Effector memory CD4-positive, alpha-beta T cell (primary cell): Measurements from ENCODE around the gene CPZ.

Experiments used
- DNase-seq, 3 donors: peaks; one replicate each; pipeline ENCODE4 v3.0.0-alpha.2; 2020
- H3K27ac ChIP-seq: 2 replicates; pipeline ENCODE4 v1.7.0; 2013; ENCODE audit warnings: mild to moderate bottlenecking, low read length, moderate library complexity; ENCODE audit not compliant: insufficient read depth, poor library complexity, severe bottlenecking
- H3K27me3 ChIP-seq: replicated peaks from 2 replicates; pipeline ENCODE4 v1.7.0; 2013; ENCODE audit warnings: mild to moderate bottlenecking, low read length; ENCODE audit not compliant: insufficient read depth, control insufficient read depth, poor library complexity, severe bottlenecking
- H3K36me3 ChIP-seq: 2 replicates; pipeline ENCODE4 v1.7.0; 2013; ENCODE audit warnings: mild to moderate bottlenecking, low read length, moderate library complexity; ENCODE audit not compliant: control insufficient read depth, insufficient read depth
- H3K4me1 ChIP-seq: 2 replicates; pipeline ENCODE4 v1.7.0; 2013; ENCODE audit warnings: low read length, mild to moderate bottlenecking; ENCODE audit not compliant: control insufficient read depth, insufficient read depth, poor library complexity, severe bottlenecking
- H3K4me3 ChIP-seq: 2 replicates; pipeline ENCODE4 v1.7.0; 2013; ENCODE audit warnings: low read length, low read depth, mild to moderate bottlenecking; ENCODE audit not compliant: insufficient read depth, poor library complexity, severe bottlenecking
- H3K9me3 ChIP-seq: 2 replicates; pipeline ENCODE4 v1.7.0; 2013; ENCODE audit warnings: mild to moderate bottlenecking, low read length, moderate library complexity; ENCODE audit not compliant: control insufficient read depth

Gene CPZ

GRCh38 chr4:8637456-8637984 lies 45.0 kb downstream of the CPZ start:
- Histone ChIP-seq H3K4me1 (no peaks in the 10 kb centered on the region), H3K27ac (no peak overlapping the region), H3K27me3 (no peaks in the 10 kb centered on the region), H3K36me3 (no peaks in the 10 kb centered on the region), H3K9me3 (no peaks in the 10 kb centered on the region), H3K4me3 (no peak overlapping the region)
- DNase-seq = no peak

- Histone ChIP-seq H3K4me3 (no peak overlapping the region), H3K27ac (no peak overlapping the region), H3K9me3 (no peaks in the 10 kb centered on the region), H3K4me1 (no peaks in the 10 kb centered on the region), H3K27me3 (no peaks in the 10 kb centered on the region), H3K36me3 (no peaks in the 10 kb centered on the region)
- no peak for DNase-seq
Observed at GRCh38 chr4:8639021-8639420, 46.5 kb downstream of the CPZ start.

DNA sequence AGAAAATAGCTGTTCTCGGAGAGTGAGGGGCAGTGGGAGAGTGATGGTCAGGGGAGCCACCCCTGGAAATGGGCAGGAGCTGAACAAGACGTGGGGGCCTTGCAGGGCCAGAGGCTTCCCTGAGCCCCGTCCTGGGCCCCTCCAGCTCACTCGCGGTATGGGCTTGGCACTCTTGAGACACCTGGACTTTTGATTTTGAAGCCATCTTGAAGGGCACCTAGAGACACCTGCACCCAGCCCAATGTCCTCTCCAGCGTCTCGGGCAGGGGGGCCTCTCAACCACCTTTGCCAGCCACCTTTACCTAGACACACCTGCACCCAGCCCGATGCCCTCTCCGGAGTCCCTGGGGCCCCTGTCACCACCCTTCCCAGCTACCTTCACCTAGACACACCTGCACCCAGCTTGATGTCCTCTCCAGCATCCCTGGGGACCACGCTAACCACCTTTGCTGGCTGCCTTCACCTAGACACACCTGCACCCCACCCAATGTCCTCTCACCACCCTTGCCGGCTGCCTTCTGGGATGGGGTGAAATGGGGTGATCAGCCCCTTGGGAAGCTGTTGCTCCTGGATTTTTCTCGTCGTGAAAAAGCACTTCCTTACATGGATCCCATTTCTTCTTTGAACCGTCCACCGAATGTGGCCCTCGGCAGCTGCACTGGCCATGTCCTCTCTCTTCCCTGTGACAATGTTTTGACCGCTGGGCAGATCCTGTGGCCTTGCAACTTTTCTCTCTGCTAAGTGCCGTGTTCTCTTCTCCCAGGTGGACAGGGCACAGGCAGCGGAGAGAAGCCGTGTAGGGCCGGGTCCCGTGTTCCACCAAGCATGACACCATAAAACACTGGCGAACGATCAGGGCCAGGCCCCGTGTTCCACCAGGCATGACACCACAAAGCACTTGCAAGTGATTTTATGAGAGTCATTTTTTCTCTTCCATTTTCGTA lies 47.5 kb downstream of the CPZ start:
- no peaks in the 10 kb centered on the region for H3K4me1 ChIP-seq
- no peaks in the 10 kb centered on the region for H3K27me3 ChIP-seq
- no peaks in the 10 kb centered on the region for H3K36me3 ChIP-seq
- H3K4me3 ChIP-seq = no peak overlapping the region
- no peaks in the 10 kb centered on the region for H3K9me3 ChIP-seq
- DNase-seq = no peak
- no peak overlapping the region for H3K27ac ChIP-seq

- no peaks in the 10 kb centered on the region for H3K9me3 ChIP-seq
- H3K36me3 ChIP-seq = no peaks in the 10 kb centered on the region
- no peaks in the 10 kb centered on the region for H3K27me3 ChIP-seq
- no peaks in the 10 kb centered on the region for H3K4me1 ChIP-seq
- H3K27ac ChIP-seq = no peak overlapping the region
- DNase-seq = no peak
- no peak overlapping the region for H3K4me3 ChIP-seq
Observed at GRCh38 chr4:8640816-8641215, 48.3 kb downstream of the CPZ start.

DNA sequence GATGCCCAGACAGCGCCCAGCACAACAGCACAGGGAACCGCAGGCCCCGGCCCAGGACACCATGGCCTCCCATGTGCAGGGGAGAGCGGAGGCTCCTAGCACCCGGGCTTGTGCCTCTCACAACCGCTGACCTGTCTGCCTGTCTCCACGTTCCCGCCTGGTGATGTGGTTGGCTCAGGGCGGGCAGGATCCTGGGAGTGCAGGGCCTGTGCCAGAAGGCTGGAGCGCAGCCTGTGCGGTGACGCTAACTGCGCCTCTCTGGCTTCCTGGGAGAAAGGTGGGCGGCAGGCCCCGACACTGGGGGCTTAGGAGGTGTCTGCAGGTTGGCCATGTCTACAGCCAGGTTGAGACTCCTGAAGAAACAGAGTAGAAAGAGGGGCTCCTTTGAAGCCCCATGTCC lies 48.7 kb downstream of the CPZ start:
- Histone ChIP-seq H3K9me3 (no peaks in the 10 kb centered on the region), H3K36me3 (no peaks in the 10 kb centered on the region), H3K27ac (no peak overlapping the region), H3K27me3 (no peaks in the 10 kb centered on the region), H3K4me1 (no peaks in the 10 kb centered on the region), H3K4me3 (no peak overlapping the region)
- DNase-seq = no peak

- Histone ChIP-seq H3K9me3 (no peaks in the 10 kb centered on the region), H3K4me3 (no peak overlapping the region), H3K4me1 (no peaks in the 10 kb centered on the region), H3K36me3 (no peaks in the 10 kb centered on the region), H3K27ac (no peak overlapping the region), H3K27me3 (no peaks in the 10 kb centered on the region)
- no peak for DNase-seq
Observed at GRCh38 chr4:8641931-8642650, 49.5 kb downstream of the CPZ start.

DNA sequence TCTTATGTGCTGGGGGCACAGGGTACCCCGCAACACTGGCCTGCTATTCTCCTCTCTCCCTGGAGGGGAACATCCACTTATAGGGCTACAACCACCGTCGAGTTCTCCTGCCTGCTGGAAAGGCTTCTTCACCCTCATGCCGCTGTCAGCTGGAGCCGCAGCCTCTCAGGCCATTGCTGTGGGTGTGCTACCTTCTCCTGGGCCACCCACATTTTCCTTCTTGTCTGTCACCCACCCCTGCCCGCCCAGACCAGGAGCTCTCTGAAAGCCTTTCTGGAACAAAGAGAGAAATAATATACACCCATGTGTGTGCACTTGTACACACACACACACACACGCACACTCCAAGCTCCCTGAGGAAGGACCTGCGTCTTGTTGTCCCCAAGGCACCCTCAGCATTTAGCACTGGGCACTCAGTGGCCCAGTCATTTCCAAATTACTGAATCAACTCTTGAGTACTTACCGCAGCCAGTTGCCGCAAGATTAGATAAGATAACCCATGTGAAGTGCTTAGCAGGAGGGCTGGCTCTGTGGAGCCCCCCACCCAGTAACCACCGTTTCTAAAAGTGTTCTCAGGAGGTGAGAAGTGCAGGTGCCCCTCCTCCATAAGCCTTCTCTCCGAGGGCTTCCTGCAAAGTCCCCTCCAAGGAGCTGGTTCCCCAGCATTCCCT lies 50.2 kb downstream of the CPZ start:
- Histone ChIP-seq H3K27ac (no peak overlapping the region), H3K4me1 (no peaks in the 10 kb centered on the region), H3K36me3 (no peaks in the 10 kb centered on the region), H3K4me3 (no peak overlapping the region), H3K27me3 (no peaks in the 10 kb centered on the region), H3K9me3 (no peaks in the 10 kb centered on the region)
- no peak for DNase-seq

DNA sequence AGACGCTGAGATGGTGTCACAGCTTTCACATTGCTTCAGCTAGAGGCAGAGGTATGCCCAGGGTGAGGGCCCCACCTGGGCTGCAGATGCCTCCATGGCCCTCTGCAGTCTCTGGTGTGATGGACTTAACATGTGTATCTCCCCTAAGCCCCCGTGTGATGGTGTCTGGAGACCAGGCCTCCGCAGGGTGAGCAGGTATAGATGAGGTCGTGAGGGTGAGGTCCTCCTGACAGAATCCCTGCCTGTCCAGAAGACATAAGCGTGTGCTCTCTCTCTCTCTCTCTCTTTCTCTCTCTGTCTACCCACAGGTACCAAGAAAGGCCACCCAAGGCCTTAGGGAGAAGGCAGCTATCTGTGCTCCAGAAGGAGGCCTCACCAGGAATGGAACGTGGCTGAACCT lies 50.9 kb downstream of the CPZ start:
- H3K4me3 ChIP-seq = no peak overlapping the region
- no peaks in the 10 kb centered on the region for H3K36me3 ChIP-seq
- H3K4me1 ChIP-seq = no peaks in the 10 kb centered on the region
- H3K9me3 ChIP-seq = no peaks in the 10 kb centered on the region
- no peak overlapping the region for H3K27ac ChIP-seq
- no peaks in the 10 kb centered on the region for H3K27me3 ChIP-seq
- DNase-seq = no peak

DNA sequence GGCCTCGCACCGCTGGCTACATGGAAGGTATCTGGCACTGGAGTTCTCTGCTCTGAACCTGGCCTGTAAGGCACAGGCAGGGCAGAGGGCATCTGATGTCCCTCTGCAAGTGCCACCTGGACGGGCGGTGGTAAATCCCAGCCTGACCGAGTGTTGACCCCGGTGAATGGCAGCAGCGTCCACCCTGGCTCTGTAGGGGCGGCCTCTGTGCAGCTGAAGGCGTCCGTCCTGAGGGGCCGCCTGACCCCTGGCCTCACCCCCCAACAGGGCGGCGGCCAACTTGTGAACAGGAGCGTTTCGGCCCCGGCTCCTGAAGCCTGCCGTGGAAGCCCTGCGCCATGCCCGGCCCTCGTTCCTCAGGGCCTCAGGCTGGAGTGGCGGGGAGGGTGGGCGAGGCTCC lies 51.4 kb downstream of the CPZ start:
- Histone ChIP-seq H3K9me3 (no peaks in the 10 kb centered on the region), H3K4me1 (no peaks in the 10 kb centered on the region), H3K4me3 (no peak overlapping the region), H3K27ac (no peak overlapping the region), H3K36me3 (no peaks in the 10 kb centered on the region), H3K27me3 (no peaks in the 10 kb centered on the region)
- no peak for DNase-seq
